Astrocyte (in vitro differentiated cells and primary cell): ENCODE measurements around the gene DYNLT2. TPM values are rescaled to one million over a fixed set of nuclear protein-coding genes. Genes with fewer than 3 reads are reported as not detected.

Experiments
- DNase-seq: peaks from one replicate; pipeline ENCODE4 v3.0.0-alpha.2; 2010; ENCODE audit warnings: low read depth
- FAIRE-seq: peaks from 2 replicates; lab custom pipeline; 2011; peaks lifted over from hg19 to GRCh38; lab: Jason Lieb, UNC
- H2AFZ ChIP-seq: 2 replicates; pipeline ENCODE4 v1.6.0; 2012; ENCODE audit warnings: low read depth, low read length, inconsistent platforms
- H3K27ac ChIP-seq: 2 replicates; pipeline ENCODE4 v1.5.1; 2011; ENCODE audit warnings: low read depth, low read length, inconsistent platforms
- H3K27me3 ChIP-seq: 2 replicates; pipeline ENCODE4 v1.6.0; 2011; ENCODE audit warnings: low read length, inconsistent platforms; ENCODE audit not compliant: insufficient read depth
- H3K36me3 ChIP-seq: 2 replicates; pipeline ENCODE4 v1.5.1; 2011; ENCODE audit warnings: low read length, inconsistent platforms; ENCODE audit not compliant: insufficient read depth
- H3K4me1 ChIP-seq: 2 replicates; pipeline ENCODE4 v1.5.1; 2011; ENCODE audit warnings: low read length, inconsistent platforms; ENCODE audit not compliant: insufficient read depth
- H3K4me2 ChIP-seq: 2 replicates; pipeline ENCODE4 v1.6.0; 2012; ENCODE audit warnings: low read length, inconsistent platforms
- H3K4me3 ChIP-seq: 2 replicates; pipeline ENCODE4 v1.5.1; 2011; ENCODE audit warnings: low read depth, mild to moderate bottlenecking, low read length, inconsistent platforms; ENCODE audit not compliant: insufficient read depth
- H3K79me2 ChIP-seq: 2 replicates; pipeline ENCODE4 v1.6.0; 2012; ENCODE audit warnings: mild to moderate bottlenecking, low read length, inconsistent platforms; ENCODE audit not compliant: insufficient read depth
- H3K9ac ChIP-seq: 2 replicates; pipeline ENCODE4 v1.6.0; 2012; ENCODE audit warnings: mild to moderate bottlenecking, low read length, inconsistent platforms
- H3K9me3 ChIP-seq: 2 replicates; pipeline ENCODE4 v1.5.1; 2012; ENCODE audit warnings: low read depth, mild to moderate bottlenecking, low read length, inconsistent platforms; ENCODE audit not compliant: insufficient read depth
- H4K20me1 ChIP-seq: 2 replicates; pipeline ENCODE4 v1.6.0; 2012; ENCODE audit warnings: low read length, inconsistent platforms; ENCODE audit not compliant: insufficient read depth
- H3K27ac Mint-ChIP-seq: one replicate; pipeline ENCODE4 v1.8.0; 2021; ENCODE audit warnings: mild to moderate bottlenecking, mixed read lengths; ENCODE audit not compliant: unreplicated experiment
- H3K27me3 Mint-ChIP-seq: one replicate; pipeline ENCODE4 v1.8.0; 2021; ENCODE audit warnings: low read depth, mixed read lengths; ENCODE audit not compliant: unreplicated experiment
- H3K36me3 Mint-ChIP-seq: one replicate; pipeline ENCODE4 v1.8.0; 2021; ENCODE audit warnings: low read depth, mixed read lengths; ENCODE audit not compliant: unreplicated experiment
- H3K4me1 Mint-ChIP-seq: one replicate; pipeline ENCODE4 v1.8.0; 2021; ENCODE audit warnings: low read depth, mixed read lengths; ENCODE audit not compliant: unreplicated experiment
- H3K4me3 Mint-ChIP-seq: one replicate; pipeline ENCODE4 v1.8.0; 2021; ENCODE audit warnings: mild to moderate bottlenecking, moderate library complexity, mixed read lengths; ENCODE audit not compliant: unreplicated experiment
- H3K9me3 Mint-ChIP-seq: one replicate; pipeline ENCODE4 v1.8.0; 2021; ENCODE audit warnings: mild to moderate bottlenecking, mixed read lengths; ENCODE audit not compliant: unreplicated experiment
- EZH2 ChIP-seq: IDR thresholded peaks from 2 replicates; pipeline ENCODE4 v1.6.1; 2012; ENCODE audit warnings: mild to moderate bottlenecking, low read length, inconsistent platforms; ENCODE audit not compliant: insufficient read depth
- total RNA-seq: library from RNA; stranded (reverse); gene quantifications from 2 replicates; pipeline ENCODE4 v1.2.1, GENCODE V29; 2021
- TF ChIP-seq, protein P1 (sequence below): IDR thresholded peaks from 2 replicates; pipeline ENCODE4 v1.5.1; 2011; ENCODE audit warnings: low read depth, mild to moderate bottlenecking, inconsistent platforms, low read length, moderate library complexity; ENCODE audit not compliant: insufficient read depth

DYNLT2 gene
- total RNA-seq, 1 donor from 2014 or later, result 1.0 TPM

DNA sequence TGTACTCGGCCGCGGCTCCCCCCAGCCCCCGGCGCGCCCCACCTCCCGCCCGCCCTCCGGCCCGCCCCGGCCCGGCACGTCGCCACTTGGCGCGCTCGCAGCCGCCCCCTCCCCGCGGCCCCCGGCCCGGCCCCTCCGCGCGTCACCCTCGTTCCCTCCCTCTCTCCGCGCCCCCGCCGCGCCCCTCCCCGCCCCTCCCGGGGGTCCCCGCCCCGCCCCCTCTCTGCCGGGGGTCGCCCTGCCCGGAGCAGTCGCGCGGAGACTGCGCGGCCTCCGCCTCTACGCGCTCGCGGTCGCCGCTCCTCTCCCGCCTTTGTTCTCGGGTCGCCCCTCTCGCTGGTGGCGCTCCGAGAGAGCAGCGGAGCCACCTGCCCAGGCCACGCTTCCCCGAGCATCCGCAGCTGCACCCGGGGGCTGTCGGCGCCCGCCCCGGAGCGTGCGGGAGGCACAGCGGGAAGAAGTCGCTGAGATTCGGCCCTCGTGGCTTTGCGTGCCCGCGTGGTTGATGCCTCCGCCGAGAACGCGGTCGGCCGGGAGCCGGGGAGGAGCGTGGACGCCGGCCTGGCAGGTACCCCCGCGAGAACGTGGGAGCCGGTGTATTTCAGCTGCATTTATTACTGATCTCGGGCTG, 26.8 kb downstream of the DYNLT2 start, which contains the start of gene PHF10:
Gene PHF10, minus strand, starts transcription at position 7 of the 631 bp plus-strand sequence. CDS start 569 bp downstream, outside the sequence.
- no peaks in the 10 kb centered on the region for H3K27me3 ChIP-seq
- DNase-seq, result no peak
- Mint-ChIP-seq H3K27me3 (peaks cover 2% of the 10 kb centered on the region), H3K27ac (peak within 1 kb of the TSS; percentile 92), H3K36me3 (no peaks in the 10 kb centered on the region), H3K4me1 (peaks cover 6% of the 10 kb centered on the region), H3K4me3 (peak within 1 kb of the TSS; percentile 93), H3K9me3 (no peaks in the 10 kb centered on the region)
- no peaks in the 10 kb centered on the region for H3K36me3 ChIP-seq
- peak within 1 kb of the TSS; percentile 86 for H3K4me3 ChIP-seq
- H3K4me1 ChIP-seq, result peaks cover 26% of the 10 kb centered on the region
- H3K79me2 ChIP-seq, result peaks cover 24% of the 10 kb centered on the region
- no peak for FAIRE-seq
- peak within 1 kb of the TSS; percentile 73 for H3K27ac ChIP-seq
- H3K4me2 ChIP-seq, result peak within 1 kb of the TSS; percentile 96
- H4K20me1 ChIP-seq, result peaks cover 23% of the 10 kb centered on the region
- peak within 1 kb of the TSS; percentile 84 for H3K9ac ChIP-seq
- H2AFZ ChIP-seq, result peak within 1 kb of the TSS; percentile 93
- no peak for TF ChIP-seq EZH2
- TF ChIP-seq, protein P1, sequence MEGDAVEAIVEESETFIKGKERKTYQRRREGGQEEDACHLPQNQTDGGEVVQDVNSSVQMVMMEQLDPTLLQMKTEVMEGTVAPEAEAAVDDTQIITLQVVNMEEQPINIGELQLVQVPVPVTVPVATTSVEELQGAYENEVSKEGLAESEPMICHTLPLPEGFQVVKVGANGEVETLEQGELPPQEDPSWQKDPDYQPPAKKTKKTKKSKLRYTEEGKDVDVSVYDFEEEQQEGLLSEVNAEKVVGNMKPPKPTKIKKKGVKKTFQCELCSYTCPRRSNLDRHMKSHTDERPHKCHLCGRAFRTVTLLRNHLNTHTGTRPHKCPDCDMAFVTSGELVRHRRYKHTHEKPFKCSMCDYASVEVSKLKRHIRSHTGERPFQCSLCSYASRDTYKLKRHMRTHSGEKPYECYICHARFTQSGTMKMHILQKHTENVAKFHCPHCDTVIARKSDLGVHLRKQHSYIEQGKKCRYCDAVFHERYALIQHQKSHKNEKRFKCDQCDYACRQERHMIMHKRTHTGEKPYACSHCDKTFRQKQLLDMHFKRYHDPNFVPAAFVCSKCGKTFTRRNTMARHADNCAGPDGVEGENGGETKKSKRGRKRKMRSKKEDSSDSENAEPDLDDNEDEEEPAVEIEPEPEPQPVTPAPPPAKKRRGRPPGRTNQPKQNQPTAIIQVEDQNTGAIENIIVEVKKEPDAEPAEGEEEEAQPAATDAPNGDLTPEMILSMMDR, result no peak
- no peaks in the 10 kb centered on the region for H3K9me3 ChIP-seq

DNA sequence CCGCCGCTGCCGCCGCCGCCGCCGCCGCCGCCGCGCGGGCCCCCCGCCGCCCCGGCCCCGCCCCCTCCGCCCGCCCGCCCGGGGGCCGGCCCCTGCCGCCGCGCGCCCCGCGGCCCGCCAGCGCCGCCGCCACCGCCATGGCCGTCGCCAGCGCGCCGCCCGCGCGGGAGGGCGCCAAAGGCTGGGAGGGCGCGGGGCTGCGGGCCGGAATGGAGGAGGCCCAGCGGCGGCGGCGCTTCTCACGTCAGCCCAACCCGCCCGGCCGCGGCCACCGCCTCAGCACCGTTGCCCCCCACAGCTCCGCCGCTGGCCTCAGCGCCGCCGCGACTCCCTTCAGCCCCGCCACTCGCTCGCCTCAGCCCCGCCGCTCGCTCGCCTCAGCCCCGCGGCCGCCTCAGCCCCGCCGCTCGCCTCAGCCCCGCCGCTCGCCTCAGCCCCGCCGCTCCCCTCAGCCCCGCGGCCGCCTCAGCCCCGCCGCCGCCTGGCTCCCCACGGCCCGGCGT, 27.3 kb downstream of the DYNLT2 start:
- Histone ChIP-seq H3K27ac (no peak overlapping the region), H4K20me1 (peaks cover 28% of the 10 kb centered on the region), H3K36me3 (no peaks in the 10 kb centered on the region), H3K27me3 (no peaks in the 10 kb centered on the region), H3K9me3 (no peaks in the 10 kb centered on the region), H2AFZ (no peak overlapping the region), H3K9ac (peak overlapping the region; percentile 55), H3K4me2 (peak overlapping the region; percentile 26), H3K79me2 (peaks cover 24% of the 10 kb centered on the region), H3K4me3 (no peak overlapping the region), H3K4me1 (peaks cover 30% of the 10 kb centered on the region)
- FAIRE-seq, result no peak
- Mint-ChIP-seq H3K27ac (no peak overlapping the region), H3K4me1 (peaks cover 9% of the 10 kb centered on the region), H3K9me3 (no peaks in the 10 kb centered on the region), H3K36me3 (no peaks in the 10 kb centered on the region), H3K27me3 (peaks cover 2% of the 10 kb centered on the region), H3K4me3 (peak overlapping the region; percentile 40)
- DNase-seq, result no peak
- no peak for TF ChIP-seq EZH2
- TF ChIP-seq, protein P1, result no peak
